ENCODE results near the gene COL6A5.

DNA sequence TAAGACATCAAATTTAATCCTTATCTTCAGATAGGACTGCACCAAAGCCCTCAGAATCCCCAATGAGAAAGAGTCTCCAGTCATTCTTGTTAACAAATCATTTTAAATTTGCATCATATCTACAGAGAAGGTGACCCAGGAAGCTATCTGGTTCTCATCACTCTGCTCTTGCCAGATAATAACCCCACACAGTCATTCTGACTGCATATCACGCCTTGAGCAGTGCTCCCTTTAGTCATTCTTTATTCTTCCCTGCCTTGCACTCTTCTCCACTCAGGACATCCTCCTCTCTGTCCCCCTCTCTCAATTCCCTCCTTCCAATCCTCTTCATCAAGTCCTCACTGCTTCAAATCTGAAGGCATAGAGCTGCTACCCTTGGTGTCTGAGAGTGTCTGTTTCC, 87.8 kb downstream of the COL6A5 start:
- TF ChIP-seq, protein P1, sequence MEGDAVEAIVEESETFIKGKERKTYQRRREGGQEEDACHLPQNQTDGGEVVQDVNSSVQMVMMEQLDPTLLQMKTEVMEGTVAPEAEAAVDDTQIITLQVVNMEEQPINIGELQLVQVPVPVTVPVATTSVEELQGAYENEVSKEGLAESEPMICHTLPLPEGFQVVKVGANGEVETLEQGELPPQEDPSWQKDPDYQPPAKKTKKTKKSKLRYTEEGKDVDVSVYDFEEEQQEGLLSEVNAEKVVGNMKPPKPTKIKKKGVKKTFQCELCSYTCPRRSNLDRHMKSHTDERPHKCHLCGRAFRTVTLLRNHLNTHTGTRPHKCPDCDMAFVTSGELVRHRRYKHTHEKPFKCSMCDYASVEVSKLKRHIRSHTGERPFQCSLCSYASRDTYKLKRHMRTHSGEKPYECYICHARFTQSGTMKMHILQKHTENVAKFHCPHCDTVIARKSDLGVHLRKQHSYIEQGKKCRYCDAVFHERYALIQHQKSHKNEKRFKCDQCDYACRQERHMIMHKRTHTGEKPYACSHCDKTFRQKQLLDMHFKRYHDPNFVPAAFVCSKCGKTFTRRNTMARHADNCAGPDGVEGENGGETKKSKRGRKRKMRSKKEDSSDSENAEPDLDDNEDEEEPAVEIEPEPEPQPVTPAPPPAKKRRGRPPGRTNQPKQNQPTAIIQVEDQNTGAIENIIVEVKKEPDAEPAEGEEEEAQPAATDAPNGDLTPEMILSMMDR (conservative IDR thresholded peaks at IDR 0.05; ENCODE audit: low read depth in 2 of 2) = no peak
- no peak for TF ChIP-seq EZH2 (IDR thresholded peaks at IDR 0.05; ENCODE audit: low read depth, unreplicated experiment)
- no peak for TF ChIP-seq EZH2phosphoT487 (IDR thresholded peaks at IDR 0.05; ENCODE audit: unreplicated experiment)
- no peak for TF ChIP-seq ZNF114 (CRISPR knock-in tag; IDR thresholded peaks at IDR 0.05)
- TF ChIP-seq POLR2AphosphoS5 (IDR thresholded peaks at IDR 0.05; ENCODE audit: low read depth) = no peak
- TF ChIP-seq CREB1 (CRISPR knock-in tag; IDR thresholded peaks at IDR 0.05; ENCODE audit: low read depth) = no peak
- no peak for TF ChIP-seq ZNF331 (CRISPR knock-in tag; IDR thresholded peaks at IDR 0.05; ENCODE audit: low read depth)
- TF ChIP-seq NANOG (IDR thresholded peaks at IDR 0.05; ENCODE audit: borderline replicate concordance) = no peak
- TF ChIP-seq JUNB (IDR thresholded peaks at IDR 0.05; ENCODE audit: unreplicated experiment) = no peak
